SK-N-MC (cell line): ENCODE data around the gene KDSR.

Experiments used
- EZH2 ChIP-seq: fragments of 200-600 bp; sonication (generic); IDR thresholded peaks from one replicate; pipeline ENCODE4 v1.6.1; 2017; ENCODE audit warnings: antibody characterized with exemption
- POLR2AphosphoS5 ChIP-seq: IDR thresholded peaks from 2 replicates; pipeline ENCODE4 v1.6.1; 2012; ENCODE audit warnings: mild to moderate bottlenecking, low read depth, low read length, borderline replicate concordance

- no peak for TF ChIP-seq EZH2
- no peak for TF ChIP-seq POLR2AphosphoS5
Measured at GRCh38 chr18:63283305-63284094, 83.5 kb downstream of the KDSR start.
